Right cardiac atrium (tissue), 5 donors: ENCODE data around the gene SULT1C2. TPM values are rescaled to one million over a fixed set of nuclear protein-coding genes. Genes with fewer than 3 reads are reported as not detected.

Experiments used
- ATAC-seq, 2 donors: fragments of 200-7000 bp; cut with Tn5 transposase; one replicate each; pipeline versions ENCODE4 v1.8.0 to v1.9.1; 2020; ENCODE audit warnings: moderate library complexity in 2 of 2, mild to moderate bottlenecking in 1 of 2
- DNase-seq, 3 donors: peaks; one replicate each; pipeline ENCODE4 v3.0.0-alpha.2; 2020
- H3K27ac ChIP-seq: one replicate; pipeline ENCODE4 v1.5.1; 2013; ENCODE audit warnings: mild to moderate bottlenecking, low read length, control low read depth, moderate library complexity
- H3K27me3 ChIP-seq: one replicate; pipeline ENCODE4 v1.6.1; 2013; ENCODE audit not compliant: control insufficient read depth, insufficient read depth
- H3K4me1 ChIP-seq: one replicate; pipeline ENCODE4 v1.6.1; 2013; ENCODE audit warnings: low read length; ENCODE audit not compliant: control insufficient read depth, insufficient read depth
- H3K4me3 ChIP-seq: one replicate; pipeline ENCODE4 v1.5.1; 2013; ENCODE audit warnings: low read length, control low read depth
- H3K9me3 ChIP-seq: one replicate; pipeline ENCODE4 v1.6.1; 2013; ENCODE audit warnings: low read length; ENCODE audit not compliant: control insufficient read depth
- WGBS: extraction: QIAGEN DNeasy Blood & Tissue Kit; methylation state at CpG from one replicate; pipeline ENCODE4 v1.1.7; 2013; 5-methylcytosine and 5-hydroxymethylcytosine counted together
- intact Hi-C, 4 donors: fragments of 100-400 bp; cut with DNase I; formaldehyde crosslinking; loops; one replicate each; pipeline versions ENCODE4 v1.11.0 to v1.14.0; 2022 to 2023
- long read RNA-seq, 4 donors: library from polyadenylated mRNA; unstranded; transcript quantifications; one replicate each; pipeline ENCODE4 v2.0.0, GENCODE V29; 2020 to 2021
- polyA plus RNA-seq: library from polyadenylated mRNA; stranded (reverse); fragments of 200-250 nt; gene quantifications from one replicate; pipeline ENCODE4 v1.2.3, GENCODE V29; 2013
- total RNA-seq, 4 donors: library from RNA; stranded (reverse); fragmentation: NEBNext Ultra II Directional; extraction: Animal tissue kit (Norgen Biotek cat#: 25700); gene quantifications; one replicate each; pipeline ENCODE4 v1.2.1, GENCODE V29; 2021
- donor health status: healthy with polysubstance abuse.
- donor health status: DM: no; HTN: yes; CAD: no.
- donor health status: DM: no; HTN: no; CAD: no.
- donor health status: DM: no; HTN: yes; CAD: no; lungs with severe emphysema.
- donor health status: DM: yes; HTN: yes; CAD: no.

Gene SULT1C2
- total RNA-seq (1 to 10 TPM in 1 of 4 donors, under 1 TPM in 3; 0.20 to 2.4 (median 0.83) TPM), polyA plus RNA-seq (0.27 TPM)
- long read RNA-seq, donor 1: 0 reads
- long read RNA-seq, donor 2: 0 reads
- long read RNA-seq, donor 3, partial matches to known transcripts: 0 of 1 reads
- long read RNA-seq, donor 3, other reads (novel, unspliced or antisense): 0 of 1 reads
- long read RNA-seq, donor 4: 0 reads

- Histone ChIP-seq H3K9me3 (no peaks in the 10 kb centered on the region), H3K4me1 (peaks cover 2% of the 10 kb centered on the region), H3K27me3 (no peaks in the 10 kb centered on the region), H3K27ac (no peak within 1 kb of the TSS), H3K4me3 (no peak within 1 kb of the TSS)
- ATAC-seq (peak; percentile 16 to 94), DNase-seq (peak in 1 of 3 donors; percentile 28)
- intact Hi-C loops: no loop called here
- WGBS: 31% methylated on average over 7 of the region's 7 CpGs
These were observed at the start of gene SULT1C2 for GRCh38 chr2:108288534-108289106. Gene SULT1C2, plus strand, starts transcription at chr2:108288895. Its CDS starts 4,773 bp downstream, at chr2:108293668.

GRCh38 chr2:108239786-108240185 is 48.9 kb upstream of the SULT1C2 start, which contains the start of gene SULT1C3:
Gene SULT1C3, plus strand, starts transcription at chr2:108239968. Its CDS starts 7,227 bp downstream, at chr2:108247195.
- no peak for ATAC-seq
- WGBS: 81% methylated on average over 2 of the region's 2 CpGs
- no peaks in the 10 kb centered on the region for H3K27me3 ChIP-seq
- DNase-seq: no peak
- no peak within 1 kb of the TSS for H3K27ac ChIP-seq
- no peak within 1 kb of the TSS for H3K4me3 ChIP-seq
- peaks cover 4% of the 10 kb centered on the region for H3K9me3 ChIP-seq
- no peaks in the 10 kb centered on the region for H3K4me1 ChIP-seq
- intact Hi-C loops: no loop called here

DNA sequence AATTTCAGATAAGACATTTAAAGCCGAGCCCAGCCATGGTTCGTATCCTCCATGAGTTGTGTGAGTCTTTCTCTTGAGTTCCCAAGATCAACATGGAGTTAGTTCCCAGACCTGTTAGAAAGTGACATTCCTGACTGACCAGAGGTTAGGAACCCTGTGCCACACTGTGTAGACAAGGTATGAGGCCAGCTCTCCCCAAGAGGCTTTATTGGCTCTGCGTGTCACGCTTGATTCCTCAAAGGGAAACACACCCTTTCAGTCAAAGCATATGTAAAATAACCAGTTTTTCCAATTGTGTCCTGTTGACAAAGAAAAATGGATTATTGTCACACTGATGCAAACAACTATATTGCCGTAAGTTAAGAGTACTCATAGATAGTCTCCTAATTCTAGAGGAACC is 47.7 kb upstream of the SULT1C2 start:
- H3K27ac ChIP-seq: no peak overlapping the region
- no peaks in the 10 kb centered on the region for H3K27me3 ChIP-seq
- no peaks in the 10 kb centered on the region for H3K4me1 ChIP-seq
- ATAC-seq (no peak), DNase-seq (no peak)
- 93% methylated on average over 5 of the region's 5 CpGs for WGBS
- no peak overlapping the region for H3K4me3 ChIP-seq
- intact Hi-C loops: no loop called here
- H3K9me3 ChIP-seq: peaks cover 4% of the 10 kb centered on the region

DNA sequence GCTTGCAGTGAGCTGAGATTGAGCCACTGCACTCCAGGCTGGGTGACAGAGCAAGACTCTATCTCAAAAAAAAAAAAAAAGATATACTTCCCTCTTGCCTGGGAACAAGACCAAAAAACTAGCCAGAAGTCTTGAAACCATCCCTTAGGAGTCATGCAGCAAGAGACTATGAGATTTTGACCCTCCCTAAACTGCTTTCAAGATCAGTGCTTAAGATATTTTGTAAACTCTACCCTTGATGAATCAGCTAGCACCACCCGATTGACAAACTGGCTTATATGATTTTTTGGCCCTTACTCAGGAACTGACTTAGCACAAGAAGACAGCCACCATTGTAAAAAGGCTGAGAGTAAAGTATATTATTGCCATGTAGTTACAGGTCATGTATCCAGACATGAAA is 45.1 kb upstream of the SULT1C2 start:
- Histone ChIP-seq H3K4me1 (no peaks in the 10 kb centered on the region), H3K9me3 (no peaks in the 10 kb centered on the region), H3K27ac (no peak overlapping the region), H3K27me3 (no peaks in the 10 kb centered on the region), H3K4me3 (no peak overlapping the region)
- ATAC-seq (peak in 1 of 2 donors; percentile 40), DNase-seq (no peak)
- intact Hi-C loops: no loop called here
- 77% methylated on average over 1 of the region's 1 CpG for WGBS

GRCh38 chr2:108244667-108245414 is 43.9 kb upstream of the SULT1C2 start:
- no peaks in the 10 kb centered on the region for H3K4me1 ChIP-seq
- intact Hi-C loops: no loop called here
- DNase-seq: no peak
- ATAC-seq: no peak
- H3K4me3 ChIP-seq: no peak overlapping the region
- no peaks in the 10 kb centered on the region for H3K27me3 ChIP-seq
- no peaks in the 10 kb centered on the region for H3K9me3 ChIP-seq
- 77% methylated on average over 2 of the region's 2 CpGs for WGBS
- H3K27ac ChIP-seq: no peak overlapping the region

- Histone ChIP-seq H3K27me3 (no peaks in the 10 kb centered on the region), H3K4me1 (no peaks in the 10 kb centered on the region), H3K27ac (no peak overlapping the region), H3K4me3 (no peak overlapping the region), H3K9me3 (no peaks in the 10 kb centered on the region)
- intact Hi-C loops: no loop called here
- DNase-seq (no peak), ATAC-seq (no peak)
- WGBS: 13% methylated on average over 1 of the region's 1 CpG
These were observed 35.6 kb upstream of the SULT1C2 start for GRCh38 chr2:108253106-108253505.

GRCh38 chr2:108257757-108258331 is 30.9 kb upstream of the SULT1C2 start:
- intact Hi-C loops: no loop called here
- WGBS: 59% methylated on average over 3 of the region's 3 CpGs

DNA sequence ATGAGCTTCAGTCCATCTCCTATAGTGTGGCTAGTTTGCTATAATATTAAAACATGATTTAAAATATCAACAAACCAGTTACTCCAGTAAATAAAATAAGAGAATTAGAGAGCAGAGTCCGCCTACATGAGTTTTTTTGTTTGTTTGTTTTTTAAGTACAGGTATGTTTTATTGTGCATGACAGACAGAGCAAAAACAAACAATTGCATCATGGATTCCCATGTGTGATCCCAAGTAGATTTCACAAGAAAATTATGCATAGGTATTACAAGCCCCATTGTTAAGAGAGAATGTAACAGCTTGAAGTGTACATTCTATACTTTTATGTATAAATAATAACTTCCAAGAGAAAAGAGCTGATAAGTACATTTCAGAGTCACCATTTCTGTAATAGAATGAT is 27.9 kb upstream of the SULT1C2 start:
- Histone ChIP-seq H3K27ac (no peak overlapping the region), H3K4me3 (no peak overlapping the region), H3K9me3 (no peaks in the 10 kb centered on the region), H3K4me1 (no peaks in the 10 kb centered on the region), H3K27me3 (no peaks in the 10 kb centered on the region)
- intact Hi-C loops: no loop called here
- no peak for ATAC-seq
- 79% methylated on average over 1 of the region's 1 CpG for WGBS
- no peak for DNase-seq

More at GRCh38 chr2:108257757-108258331, 30.9 kb upstream of the SULT1C2 start:
- H3K9me3 ChIP-seq: no peaks in the 10 kb centered on the region
- ATAC-seq (no peak), DNase-seq (no peak)
- H3K27ac ChIP-seq: no peak overlapping the region
- no peak overlapping the region for H3K4me3 ChIP-seq
- no peaks in the 10 kb centered on the region for H3K27me3 ChIP-seq
- H3K4me1 ChIP-seq: no peaks in the 10 kb centered on the region

GRCh38 chr2:108262036-108262435 is 26.7 kb upstream of the SULT1C2 start:
- Histone ChIP-seq H3K4me1 (no peaks in the 10 kb centered on the region), H3K27ac (no peak overlapping the region), H3K9me3 (no peaks in the 10 kb centered on the region), H3K4me3 (no peak overlapping the region), H3K27me3 (no peaks in the 10 kb centered on the region)
- intact Hi-C loops: no loop called here
- DNase-seq (no peak), ATAC-seq (no peak)
- WGBS: 80% methylated on average over 1 of the region's 1 CpG

DNA sequence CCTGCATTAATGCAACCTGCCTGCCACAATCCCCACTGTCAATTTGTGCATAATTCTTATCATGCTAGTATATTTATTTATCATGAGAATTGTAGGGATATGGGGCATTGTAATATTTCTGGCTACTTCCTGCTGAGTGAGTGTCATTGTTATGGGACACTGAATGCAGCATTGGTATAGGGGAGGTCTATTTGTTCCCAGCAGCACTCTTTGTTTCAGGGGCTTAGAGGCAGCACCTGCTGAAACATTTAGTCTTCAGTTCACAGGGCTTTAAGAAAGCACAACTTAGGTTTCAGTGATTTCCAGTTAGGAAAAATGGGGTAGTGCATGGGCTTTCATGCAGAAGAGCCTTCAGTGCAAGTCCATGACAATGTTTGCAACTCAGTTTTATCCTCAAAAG is 25.3 kb upstream of the SULT1C2 start:
- intact Hi-C loops: no loop called here
- Histone ChIP-seq H3K4me3 (no peak overlapping the region), H3K4me1 (no peaks in the 10 kb centered on the region), H3K9me3 (no peaks in the 10 kb centered on the region), H3K27ac (no peak overlapping the region), H3K27me3 (no peaks in the 10 kb centered on the region)
- ATAC-seq (no peak), DNase-seq (no peak)

DNA sequence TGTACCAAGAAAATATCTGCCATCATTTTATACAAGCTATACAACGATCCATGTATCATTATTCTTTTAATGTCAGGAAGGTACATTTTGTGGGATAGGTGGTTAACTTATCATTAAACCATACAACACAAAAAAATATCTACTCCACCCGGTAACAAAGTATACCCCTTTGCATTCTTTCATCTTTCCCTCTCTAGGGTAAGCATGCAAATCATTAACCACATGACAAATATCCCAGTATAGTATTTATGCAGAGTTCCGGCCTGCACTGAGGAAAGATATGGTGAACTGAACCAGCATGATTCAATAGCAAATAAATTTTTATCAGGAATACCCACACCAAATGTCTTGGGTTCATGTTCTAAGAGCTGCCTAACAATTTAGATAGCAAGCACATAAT is 22.5 kb upstream of the SULT1C2 start:
- intact Hi-C loops: no loop called here
- 85% methylated on average over 3 of the region's 3 CpGs for WGBS
- DNase-seq: no peak
- H3K4me3 ChIP-seq: no peak overlapping the region
- H3K27me3 ChIP-seq: no peaks in the 10 kb centered on the region
- no peak for ATAC-seq
- H3K27ac ChIP-seq: no peak overlapping the region
- H3K4me1 ChIP-seq: no peaks in the 10 kb centered on the region
- no peaks in the 10 kb centered on the region for H3K9me3 ChIP-seq
